Neural progenitor cell (in vitro differentiated cells): ENCODE measurements around the gene TRIP13. TPM values are rescaled to one million over a fixed set of nuclear protein-coding genes. Genes with fewer than 3 reads are reported as not detected.

Source experiments
- DNase-seq: peaks from one replicate; pipeline ENCODE4 v3.0.0-alpha.2; 2016; ENCODE audit warnings: low spot score
- H2AFZ ChIP-seq: fragments of 200-600 bp; sonication (generic); replicated peaks from 2 replicates; pipeline ENCODE4 v1.6.1; 2016; ENCODE audit warnings: antibody characterized with exemption
- H3F3A ChIP-seq: fragments of 200-600 bp; sonication (generic); 2 replicates; pipeline ENCODE4 v1.6.1; 2016; ENCODE audit warnings: antibody characterized with exemption, low read depth
- H3K27ac ChIP-seq: fragments of 200-600 bp; sonication (generic); 2 replicates; pipeline ENCODE4 v1.5.1; 2016; ENCODE audit warnings: mild to moderate bottlenecking
- H3K27me3 ChIP-seq: fragments of 200-600 bp; sonication (generic); 2 replicates; pipeline ENCODE4 v1.6.1; 2016; ENCODE audit warnings: mild to moderate bottlenecking, moderate library complexity
- H3K36me3 ChIP-seq: fragments of 200-600 bp; sonication (generic); 2 replicates; pipeline ENCODE4 v1.5.1; 2016
- H3K4me1 ChIP-seq: fragments of 200-600 bp; sonication (generic); 2 replicates; pipeline ENCODE4 v1.6.1; 2016; ENCODE audit warnings: mixed run types
- H3K4me2 ChIP-seq: fragments of 200-600 bp; sonication (generic); 2 replicates; pipeline ENCODE4 v1.6.1; 2016
- H3K4me3 ChIP-seq: fragments of 200-600 bp; sonication (generic); 2 replicates; pipeline ENCODE4 v1.5.1; 2016
- H3K79me2 ChIP-seq: fragments of 200-600 bp; sonication (generic); 2 replicates; pipeline ENCODE4 v1.6.1; 2016; ENCODE audit warnings: low read depth
- H3K9ac ChIP-seq: fragments of 200-600 bp; sonication (generic); 2 replicates; pipeline ENCODE4 v1.6.1; 2016
- H3K9me3 ChIP-seq: fragments of 200-600 bp; sonication (generic); 2 replicates; pipeline ENCODE4 v1.5.1; 2016; ENCODE audit warnings: low read depth
- H4K20me1 ChIP-seq: fragments of 200-600 bp; sonication (generic); 2 replicates; pipeline ENCODE4 v1.6.1; 2016; ENCODE audit warnings: low read depth
- H3K27ac Mint-ChIP-seq: 3 replicates; pipeline ENCODE4 v1.8.0; 2021; ENCODE audit warnings: mixed read lengths
- H3K27me3 Mint-ChIP-seq: 2 replicates; pipeline ENCODE4 v1.8.0; 2022; ENCODE audit warnings: low read depth, mild to moderate bottlenecking, inconsistent platforms, moderate library complexity, mixed read lengths; ENCODE audit not compliant: insufficient read depth
- H3K36me3 Mint-ChIP-seq: 3 replicates; pipeline ENCODE4 v1.8.0; 2021; ENCODE audit warnings: mixed read lengths
- H3K4me1 Mint-ChIP-seq: 3 replicates; pipeline ENCODE4 v1.8.0; 2021; ENCODE audit warnings: mixed read lengths
- H3K4me3 Mint-ChIP-seq: 3 replicates; pipeline ENCODE4 v1.8.0; 2021; ENCODE audit warnings: mild to moderate bottlenecking, moderate library complexity, mixed read lengths
- H3K9me3 Mint-ChIP-seq: 3 replicates; pipeline ENCODE4 v1.8.0; 2020; ENCODE audit warnings: mixed read lengths
- EZH2 ChIP-seq: fragments of 200-600 bp; sonication (generic); IDR thresholded peaks from 2 replicates; pipeline ENCODE4 v1.6.1; 2017; ENCODE audit warnings: antibody characterized with exemption, mild to moderate bottlenecking, moderate library complexity
- EZH2phosphoT487 ChIP-seq: fragments of 200-600 bp; sonication (generic); IDR thresholded peaks from 2 replicates; pipeline ENCODE4 v1.6.1; 2017; ENCODE audit warnings: antibody characterized with exemption
- total RNA-seq: library from RNA; depleted of rRNA; stranded (reverse); fragments of >200 nt; gene quantifications from 2 replicates; pipeline ENCODE4 v1.2.3, GENCODE V29; 2015; ENCODE audit warnings: low replicate concordance
- TF ChIP-seq, protein P1 (sequence below): fragments of 200-600 bp; sonication (generic); IDR thresholded peaks from 2 replicates; pipeline ENCODE4 v1.5.1; 2017; ENCODE audit warnings: antibody characterized with exemption, mild to moderate bottlenecking

Gene TRIP13
- total RNA-seq, 1 donor from 2014 or later, result 32.3 TPM

DNA sequence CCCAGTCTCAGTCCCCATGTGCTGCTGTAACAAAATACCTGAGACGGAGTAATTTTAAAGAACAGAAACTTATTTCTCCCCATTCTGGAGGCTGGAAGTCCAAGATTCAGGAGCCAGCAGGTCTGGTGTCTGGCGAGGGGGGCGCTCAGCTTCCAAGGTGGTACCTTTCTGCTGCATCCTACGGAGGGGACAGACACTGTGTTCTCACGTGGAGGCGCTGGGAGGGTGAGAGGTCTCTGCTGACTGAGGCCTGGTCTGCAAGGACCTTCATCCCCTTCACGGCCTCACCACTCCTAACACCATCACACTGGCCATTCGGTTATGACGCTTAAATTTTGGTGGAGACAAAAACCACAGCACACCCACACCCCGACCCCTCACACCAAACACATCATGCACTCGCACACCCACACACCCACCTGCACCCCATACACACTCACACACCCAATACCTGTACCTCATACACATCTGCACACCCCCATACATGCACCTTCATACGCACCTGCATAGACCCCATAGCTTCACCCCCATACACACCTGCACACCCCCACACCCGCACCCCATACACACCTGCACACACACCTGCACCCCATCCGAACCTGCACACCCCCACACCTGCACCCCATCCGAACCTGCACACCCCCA lies 32.1 kb upstream of the TRIP13 start:
- TF ChIP-seq EZH2 (no peak), EZH2phosphoT487 (no peak)
- TF ChIP-seq, protein P1, sequence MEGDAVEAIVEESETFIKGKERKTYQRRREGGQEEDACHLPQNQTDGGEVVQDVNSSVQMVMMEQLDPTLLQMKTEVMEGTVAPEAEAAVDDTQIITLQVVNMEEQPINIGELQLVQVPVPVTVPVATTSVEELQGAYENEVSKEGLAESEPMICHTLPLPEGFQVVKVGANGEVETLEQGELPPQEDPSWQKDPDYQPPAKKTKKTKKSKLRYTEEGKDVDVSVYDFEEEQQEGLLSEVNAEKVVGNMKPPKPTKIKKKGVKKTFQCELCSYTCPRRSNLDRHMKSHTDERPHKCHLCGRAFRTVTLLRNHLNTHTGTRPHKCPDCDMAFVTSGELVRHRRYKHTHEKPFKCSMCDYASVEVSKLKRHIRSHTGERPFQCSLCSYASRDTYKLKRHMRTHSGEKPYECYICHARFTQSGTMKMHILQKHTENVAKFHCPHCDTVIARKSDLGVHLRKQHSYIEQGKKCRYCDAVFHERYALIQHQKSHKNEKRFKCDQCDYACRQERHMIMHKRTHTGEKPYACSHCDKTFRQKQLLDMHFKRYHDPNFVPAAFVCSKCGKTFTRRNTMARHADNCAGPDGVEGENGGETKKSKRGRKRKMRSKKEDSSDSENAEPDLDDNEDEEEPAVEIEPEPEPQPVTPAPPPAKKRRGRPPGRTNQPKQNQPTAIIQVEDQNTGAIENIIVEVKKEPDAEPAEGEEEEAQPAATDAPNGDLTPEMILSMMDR, result no peak
- no peak overlapping the region for H3K4me2 ChIP-seq
- H3K36me3 ChIP-seq, result no peaks in the 10 kb centered on the region
- no peaks in the 10 kb centered on the region for H3K9me3 ChIP-seq
- H3K4me1 Mint-ChIP-seq, result no peaks in the 10 kb centered on the region
- peaks cover 10% of the 10 kb centered on the region for H3K27me3 Mint-ChIP-seq
- H3K9me3 Mint-ChIP-seq, result no peaks in the 10 kb centered on the region
- H3K36me3 Mint-ChIP-seq, result peaks cover 11% of the 10 kb centered on the region
- no peaks in the 10 kb centered on the region for H3K4me1 ChIP-seq
- H4K20me1 ChIP-seq, result no peaks in the 10 kb centered on the region
- H3K27ac ChIP-seq, result no peak overlapping the region
- H3F3A ChIP-seq, result no peaks in the 10 kb centered on the region
- no peak overlapping the region for H2AFZ ChIP-seq
- no peak overlapping the region for H3K4me3 Mint-ChIP-seq
- H3K4me3 ChIP-seq, result no peak overlapping the region
- no peak for DNase-seq
- H3K79me2 ChIP-seq, result no peaks in the 10 kb centered on the region
- no peak overlapping the region for H3K27ac Mint-ChIP-seq
- no peaks in the 10 kb centered on the region for H3K27me3 ChIP-seq
- no peak overlapping the region for H3K9ac ChIP-seq

DNA sequence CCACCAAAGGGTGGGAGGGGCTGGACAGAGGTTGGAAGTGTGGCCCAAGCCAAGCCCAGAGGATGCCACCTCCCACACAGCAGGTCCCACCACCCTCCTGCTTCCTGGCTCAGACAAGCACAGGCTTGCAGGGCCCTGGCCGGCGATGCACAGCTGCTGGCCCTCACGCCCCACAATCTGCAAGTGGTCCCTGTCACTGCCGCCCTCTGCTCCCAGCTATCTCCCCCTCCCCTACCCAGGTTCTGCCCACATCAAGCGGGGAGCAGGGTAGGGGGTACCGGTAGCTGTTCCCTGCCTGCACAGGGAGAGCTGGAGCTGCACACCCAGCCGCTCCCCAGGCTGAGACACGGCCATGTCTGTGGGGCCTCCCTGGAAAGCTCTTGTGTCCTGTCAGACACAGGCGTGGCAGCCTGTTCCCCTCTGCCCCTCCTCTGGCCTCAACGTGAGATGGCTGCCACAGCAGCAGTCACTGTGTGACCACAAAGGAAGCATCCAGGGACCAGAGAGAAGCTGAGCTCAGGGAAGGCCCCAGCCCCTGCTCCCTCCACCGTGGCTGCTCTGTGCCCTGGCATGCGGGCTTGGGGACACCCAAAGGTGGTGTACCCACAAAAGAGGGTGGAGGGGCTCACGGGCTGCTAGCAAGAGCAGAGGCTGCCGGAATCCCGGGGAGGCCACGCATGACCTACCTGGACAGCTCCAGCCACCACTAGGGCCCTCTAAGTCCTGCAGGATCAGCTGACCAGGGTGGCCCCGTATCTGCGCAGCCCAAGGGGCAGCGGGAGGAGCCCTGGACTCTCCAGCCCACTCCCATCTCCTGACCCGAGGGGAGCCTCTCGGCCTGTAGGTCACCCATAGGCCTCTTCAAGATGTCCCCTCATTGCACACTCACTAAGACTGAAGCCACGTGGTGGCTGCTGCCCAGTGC lies 31.0 kb upstream of the TRIP13 start:
- no peak overlapping the region for H3K27ac ChIP-seq
- H4K20me1 ChIP-seq, result peaks cover 5% of the 10 kb centered on the region
- H3K9ac ChIP-seq, result no peak overlapping the region
- H3K9me3 Mint-ChIP-seq, result no peaks in the 10 kb centered on the region
- no peaks in the 10 kb centered on the region for H3K36me3 ChIP-seq
- DNase-seq, result no peak
- no peaks in the 10 kb centered on the region for H3K79me2 ChIP-seq
- H3K4me1 Mint-ChIP-seq, result no peaks in the 10 kb centered on the region
- TF ChIP-seq EZH2phosphoT487 (no peak), EZH2 (no peak)
- TF ChIP-seq, protein P1, result no peak
- no peak overlapping the region for H3K4me3 Mint-ChIP-seq
- no peak overlapping the region for H3K27ac Mint-ChIP-seq
- H3F3A ChIP-seq, result no peaks in the 10 kb centered on the region
- peaks cover 10% of the 10 kb centered on the region for H3K27me3 Mint-ChIP-seq
- H3K9me3 ChIP-seq, result no peaks in the 10 kb centered on the region
- H3K36me3 Mint-ChIP-seq, result peaks cover 11% of the 10 kb centered on the region
- no peaks in the 10 kb centered on the region for H3K27me3 ChIP-seq
- H3K4me2 ChIP-seq, result no peak overlapping the region
- H3K4me3 ChIP-seq, result no peak overlapping the region
- no peak overlapping the region for H2AFZ ChIP-seq
- no peaks in the 10 kb centered on the region for H3K4me1 ChIP-seq

DNA sequence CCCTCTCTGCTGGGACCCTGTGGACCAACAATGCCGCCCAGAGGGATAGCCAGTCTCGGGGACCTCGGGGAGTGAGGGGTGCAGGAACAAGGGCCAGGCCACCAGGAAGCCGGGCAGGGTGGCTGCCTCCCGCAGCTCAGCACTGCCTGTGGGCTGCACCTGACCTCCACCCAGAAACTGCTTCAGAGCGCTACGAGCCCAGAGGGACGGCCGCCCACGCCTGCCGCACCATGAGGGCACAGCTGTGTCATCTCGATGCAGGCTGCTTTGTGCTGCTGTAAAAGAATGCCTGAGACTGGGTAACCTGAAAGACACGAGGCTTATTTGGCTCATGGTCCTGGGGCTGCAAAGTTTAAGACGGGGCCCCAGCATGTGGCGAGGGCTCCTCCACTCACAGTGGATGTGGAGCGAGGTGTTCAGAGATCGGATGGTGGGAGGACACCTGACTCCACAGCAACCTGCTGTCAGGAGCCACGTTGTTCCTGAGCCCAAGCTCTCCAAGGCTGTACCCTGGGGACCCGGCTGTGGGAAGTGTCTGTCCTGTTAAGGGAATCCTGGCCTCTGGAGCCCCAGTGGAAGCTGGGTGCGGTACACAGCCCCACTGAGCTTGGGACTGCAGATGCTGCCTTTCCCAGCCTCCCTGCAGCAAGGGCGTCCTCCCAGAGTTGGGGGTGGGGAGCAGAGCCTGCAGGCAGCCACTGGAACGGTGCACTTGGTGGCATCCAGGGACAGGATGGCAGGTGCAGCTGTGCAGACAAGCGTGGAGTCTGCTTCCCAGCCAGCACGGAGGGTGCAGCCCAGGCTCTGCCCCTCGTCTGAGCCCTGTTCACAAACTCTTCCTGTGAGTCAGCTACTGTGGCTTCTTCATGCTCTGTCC lies 30.1 kb upstream of the TRIP13 start:
- no peaks in the 10 kb centered on the region for H3K9me3 ChIP-seq
- no peak overlapping the region for H3K4me3 ChIP-seq
- no peak overlapping the region for H3K4me2 ChIP-seq
- no peak overlapping the region for H3K9ac ChIP-seq
- H3K79me2 ChIP-seq, result no peaks in the 10 kb centered on the region
- no peak for DNase-seq
- H2AFZ ChIP-seq, result no peak overlapping the region
- Mint-ChIP-seq H3K27me3 (peaks cover 10% of the 10 kb centered on the region), H3K27ac (no peak overlapping the region), H3K36me3 (peaks cover 12% of the 10 kb centered on the region), H3K4me3 (no peak overlapping the region), H3K9me3 (no peaks in the 10 kb centered on the region), H3K4me1 (no peaks in the 10 kb centered on the region)
- TF ChIP-seq EZH2phosphoT487 (no peak), EZH2 (no peak)
- TF ChIP-seq, protein P1, result no peak
- H3K27me3 ChIP-seq, result no peaks in the 10 kb centered on the region
- peaks cover 5% of the 10 kb centered on the region for H4K20me1 ChIP-seq
- no peaks in the 10 kb centered on the region for H3F3A ChIP-seq
- H3K36me3 ChIP-seq, result no peaks in the 10 kb centered on the region
- no peak overlapping the region for H3K27ac ChIP-seq
- H3K4me1 ChIP-seq, result no peaks in the 10 kb centered on the region
